ENCODE data around the gene NDUFS1. TPM values are rescaled to one million over a fixed set of nuclear protein-coding genes. Genes with fewer than 3 reads are reported as not detected.

The NDUFS1 gene
- total and polyA plus RNA-seq, 10 of the 15 experiments (the other 5 are each of a cell fraction or from before 2014, with no cell fraction given), result 62.6 to 108 (median 90.4) TPM

- Histone ChIP-seq H2AFZ (ENCODE audit: control insufficient read depth, low read depth, low read length) (no peak overlapping the region), H3K27ac (ENCODE audit: control insufficient read depth, insufficient read depth) (no peak overlapping the region), H3K9me3 (replicated peaks; ENCODE audit: control insufficient read depth, insufficient read depth, low read length) (no peaks in the 10 kb centered on the region), H3K4me3 (no peak overlapping the region), H3K9ac (ENCODE audit: control insufficient read depth, insufficient read depth, low read length) (no peak overlapping the region), H4K20me1 (ENCODE audit: control insufficient read depth, insufficient read depth) (no peaks in the 10 kb centered on the region), H3K4me1 (ENCODE audit: control insufficient read depth, insufficient read depth, low read length) (no peaks in the 10 kb centered on the region), H3K27me3 (replicated peaks in 1 of 2; ENCODE audit: control insufficient read depth in 2 of 2, insufficient read depth in 2 of 2, low read length in 1 of 2) (no peaks in the 10 kb centered on the region), H3K4me2 (ENCODE audit: control insufficient read depth, insufficient read depth) (no peak overlapping the region), H3K79me2 (ENCODE audit: control insufficient read depth, insufficient read depth, low read length) (no peaks in the 10 kb centered on the region), H3K36me3 (ENCODE audit: control insufficient read depth in 2 of 2, insufficient read depth in 2 of 2, low read length in 1 of 2) (peaks cover 2 to 17% of the 10 kb centered on the region in 2 experiments)
- CTCF ChIA-PET, result interaction anchor here (0.6 to 1.1 kb wide), 3 partner anchors 15 to 105 kb away, joined by 3 read pairs; no protein-coding TSS in a partner anchor
- in situ Hi-C loops (cut with MboI) (no loop called here), intact Hi-C loops (cut with micrococcal nuclease; ENCODE audit: unreplicated experiment) (no loop called here)
- TF ChIP-seq ATF3 (IDR thresholded peaks at IDR 0.05; ENCODE audit: borderline replicate concordance, extremely low read depth, low read depth, low read length), result no peak
- no peak for TF ChIP-seq JUNB (IDR thresholded peaks at IDR 0.05)
- TF ChIP-seq CTCF (IDR thresholded peaks at IDR 0.05 in 2 of 3, conservative IDR thresholded peaks at IDR 0.05 in 1 of 3; ENCODE audit: control insufficient read depth in 2 of 3, extremely low read depth in 1 of 3, insufficient read depth in 1 of 3, low read depth in 3 of 3, low read length in 3 of 3), result peak in 2 of 3 experiments; percentile 22 to 25; a peak in 2 of 6 replicates
- TF ChIP-seq NR2C2 (IDR thresholded peaks at IDR 0.05; ENCODE audit: borderline replicate concordance, control insufficient read depth, insufficient read length, low read depth), result no peak
- no peak for TF ChIP-seq NR2F1 (conservative IDR thresholded peaks at IDR 0.05)
- no peak for TF ChIP-seq CEBPB (IDR thresholded peaks at IDR 0.05; ENCODE audit: borderline replicate concordance in 1 of 2, low read depth in 2 of 2, low read length in 2 of 2)
- TF ChIP-seq BHLHE40 (IDR thresholded peaks at IDR 0.05; ENCODE audit: borderline replicate concordance in 1 of 2, low read depth in 2 of 2, low read length in 1 of 2), result no peak
- TF ChIP-seq RAD21 (IDR thresholded peaks at IDR 0.05; ENCODE audit: insufficient read depth, low read depth, low read length), result 0 out of 2 replicates have a peak, but pooled peaks have one; percentile 25
- TF ChIP-seq NFYA (IDR thresholded peaks at IDR 0.05; ENCODE audit: borderline replicate concordance, low read depth, low read length), result no peak
- DNase-seq (ENCODE audit: low read depth, low spot score) (no peak), FAIRE-seq (no peak), ATAC-seq (peak; percentile 35; the same call in 1 of the 3 replicates)
- POLR2A ChIA-PET, result no interaction called here
- SMC1A ChIA-PET (ENCODE audit: uncharacterized antibody, unreplicated experiment), result interaction anchor here (1.2 to 1.6 kb wide), 2 partner anchors 41 to 125 kb away, joined by 3 read pairs; no protein-coding TSS in a partner anchor
- BruUV-seq (replicated peaks), result no TSS peak
- RAD21 ChIA-PET (ENCODE audit: unreplicated experiment), result interaction anchor here (1.2 kb wide), 1 partner anchor 26 kb away, joined by 3 read pairs; no protein-coding TSS in a partner anchor
Observed at GRCh38 chr2:206127656-206128055, 31.6 kb downstream of the NDUFS1 start.

Measured in GM12878 (cell line).